VCaP (cell line): ENCODE data around the gene MYO16.

ENCODE experiments used
- H3K27ac ChIP-seq: fragments of 450-650 bp; 2 replicates; pipeline ENCODE4 v1.5.1; 2017
- CTCF ChIP-seq: fragments of 450-650 bp; conservative IDR thresholded peaks from 2 replicates; pipeline ENCODE4 v1.5.1; 2017; ENCODE audit warnings: mild to moderate bottlenecking, moderate library complexity

The MYO16 gene

GRCh38 chr13:108950333-108951010 lies 321.1 kb downstream of the MYO16 start:
- TF ChIP-seq CTCF: no peak
- H3K27ac ChIP-seq: no peak overlapping the region

- no peak for TF ChIP-seq CTCF
Measured at GRCh38 chr13:108955741-108956140, 326.3 kb downstream of the MYO16 start.

GRCh38 chr13:108957369-108958012 lies 328.1 kb downstream of the MYO16 start:
- peak overlapping the region; percentile 20 for H3K27ac ChIP-seq
- 0 out of 2 replicates have a peak, but pooled peaks have one; percentile 9 for TF ChIP-seq CTCF

More at GRCh38 chr13:108955741-108956140, 326.3 kb downstream of the MYO16 start:
- no peak overlapping the region for H3K27ac ChIP-seq

- H3K27ac ChIP-seq: peak overlapping the region; percentile 20; the same call in 1 of the 2 replicates
- no peak for TF ChIP-seq CTCF
Measured at GRCh38 chr13:108958013-108958376, 328.6 kb downstream of the MYO16 start.

- no peak for TF ChIP-seq CTCF
- H3K27ac ChIP-seq: no peak overlapping the region
Measured at GRCh38 chr13:108959234-108959633, 329.8 kb downstream of the MYO16 start.

- H3K27ac ChIP-seq: no peak overlapping the region
- TF ChIP-seq CTCF: no peak
Measured at GRCh38 chr13:108960006-108960405, 330.6 kb downstream of the MYO16 start.

- peak; percentile 98 for TF ChIP-seq CTCF
- no peak overlapping the region for H3K27ac ChIP-seq
Measured at GRCh38 chr13:108961542-108962125, 332.2 kb downstream of the MYO16 start.
